Measurements from ENCODE around the gene KRTAP5-2. TPM values are rescaled to one million over a fixed set of nuclear protein-coding genes. Genes with fewer than 3 reads are reported as not detected.

The KRTAP5-2 gene
- total RNA-seq, 4 donors from 2014 or later: not detected

DNA sequence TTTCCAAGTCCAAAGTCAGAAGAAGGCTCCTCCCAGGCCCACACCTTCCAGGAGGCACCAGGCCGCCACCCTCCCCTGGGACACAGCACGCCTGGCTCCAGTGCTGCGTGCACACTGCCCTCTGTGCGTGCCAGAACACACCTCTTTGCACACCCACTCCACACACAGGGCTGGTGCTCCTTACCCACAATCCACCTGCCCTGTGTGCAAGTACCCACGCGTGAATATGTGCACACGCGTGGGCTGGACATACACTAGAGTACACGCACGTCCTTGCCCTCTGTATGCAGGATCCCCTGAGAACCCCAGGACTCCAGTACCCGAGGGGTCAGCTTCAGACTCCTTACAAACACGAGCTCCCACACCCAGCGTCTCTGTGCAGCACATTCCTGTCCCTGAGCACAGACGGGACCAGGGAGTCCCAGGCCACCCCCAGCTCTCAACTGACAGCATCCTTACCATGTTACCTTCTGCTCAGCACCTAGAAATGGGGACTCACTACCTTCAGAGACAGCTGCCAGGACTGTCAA lies 28.8 kb downstream of the KRTAP5-2 start:
- Histone ChIP-seq H3K4me1 (peaks cover 0 to 83% (median 37%) of the 10 kb centered on the region in 3 donors), H3K9me3 (no peaks in the 10 kb centered on the region), H3K27ac (peak overlapping the region in 3 of 4 donors; percentile 81 to 88 (median 86)), H3K4me3 (no peak overlapping the region), H3K27me3 (peaks cover 15% of the 10 kb centered on the region), H3K36me3 (peaks cover 0 to 6% of the 10 kb centered on the region in 2 donors)
- TF ChIP-seq POLR2AphosphoS5 (IDR thresholded peaks at IDR 0.05) (no peak), POLR2A (IDR thresholded peaks at IDR 0.05) (no peak)
- 34 to 39% methylated on average over 5 of the region's 14 CpGs for WGBS, 2 donors (ENCODE audit: low coverage in 1 of 2)
- ATAC-seq: no peak

DNA sequence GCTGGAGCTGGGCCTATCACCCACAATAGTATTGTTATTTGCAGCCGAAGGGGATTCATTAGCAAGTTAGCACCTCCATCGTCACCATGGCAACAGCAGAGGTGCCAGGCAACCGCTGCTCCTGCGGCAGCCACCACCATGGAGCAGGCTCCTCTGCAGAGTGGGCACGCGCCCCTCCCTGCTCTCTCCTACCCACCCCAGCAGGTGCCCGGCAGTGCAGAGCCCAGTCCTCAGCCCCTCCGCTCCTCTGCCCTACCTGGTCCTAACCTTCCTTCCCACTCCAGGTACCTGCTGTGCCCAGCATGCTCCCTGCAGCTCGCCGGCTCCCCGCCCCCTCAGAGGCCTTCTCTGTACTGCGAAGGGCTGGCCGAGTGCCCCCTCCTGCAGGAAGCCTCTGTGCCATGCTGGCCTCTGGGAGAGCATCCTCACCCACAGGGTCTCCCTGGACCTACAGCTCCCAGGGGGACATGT lies 29.6 kb downstream of the KRTAP5-2 start:
- no peak for ATAC-seq
- H3K4me3 ChIP-seq: no peak overlapping the region
- no peaks in the 10 kb centered on the region for H3K9me3 ChIP-seq
- peaks cover 0 to 11% of the 10 kb centered on the region in 2 donors for H3K36me3 ChIP-seq
- peaks cover 11% of the 10 kb centered on the region for H3K27me3 ChIP-seq
- TF ChIP-seq, protein P1, sequence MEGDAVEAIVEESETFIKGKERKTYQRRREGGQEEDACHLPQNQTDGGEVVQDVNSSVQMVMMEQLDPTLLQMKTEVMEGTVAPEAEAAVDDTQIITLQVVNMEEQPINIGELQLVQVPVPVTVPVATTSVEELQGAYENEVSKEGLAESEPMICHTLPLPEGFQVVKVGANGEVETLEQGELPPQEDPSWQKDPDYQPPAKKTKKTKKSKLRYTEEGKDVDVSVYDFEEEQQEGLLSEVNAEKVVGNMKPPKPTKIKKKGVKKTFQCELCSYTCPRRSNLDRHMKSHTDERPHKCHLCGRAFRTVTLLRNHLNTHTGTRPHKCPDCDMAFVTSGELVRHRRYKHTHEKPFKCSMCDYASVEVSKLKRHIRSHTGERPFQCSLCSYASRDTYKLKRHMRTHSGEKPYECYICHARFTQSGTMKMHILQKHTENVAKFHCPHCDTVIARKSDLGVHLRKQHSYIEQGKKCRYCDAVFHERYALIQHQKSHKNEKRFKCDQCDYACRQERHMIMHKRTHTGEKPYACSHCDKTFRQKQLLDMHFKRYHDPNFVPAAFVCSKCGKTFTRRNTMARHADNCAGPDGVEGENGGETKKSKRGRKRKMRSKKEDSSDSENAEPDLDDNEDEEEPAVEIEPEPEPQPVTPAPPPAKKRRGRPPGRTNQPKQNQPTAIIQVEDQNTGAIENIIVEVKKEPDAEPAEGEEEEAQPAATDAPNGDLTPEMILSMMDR (IDR thresholded peaks at IDR 0.05): no peak
- TF ChIP-seq POLR2A (IDR thresholded peaks at IDR 0.05) (no peak), EP300 (IDR thresholded peaks at IDR 0.05) (no peak), POLR2AphosphoS5 (IDR thresholded peaks at IDR 0.05) (no peak)
- 48% methylated on average over 6 of the region's 13 CpGs; no CpG with 5 or more reads in 1 of the 2 donors for WGBS, 2 donors (ENCODE audit: low coverage in 1 of 2)
- peaks cover 0 to 82% (median 32%) of the 10 kb centered on the region in 3 donors for H3K4me1 ChIP-seq
- H3K27ac ChIP-seq: peak overlapping the region in 1 of 4 donors; percentile 88

DNA sequence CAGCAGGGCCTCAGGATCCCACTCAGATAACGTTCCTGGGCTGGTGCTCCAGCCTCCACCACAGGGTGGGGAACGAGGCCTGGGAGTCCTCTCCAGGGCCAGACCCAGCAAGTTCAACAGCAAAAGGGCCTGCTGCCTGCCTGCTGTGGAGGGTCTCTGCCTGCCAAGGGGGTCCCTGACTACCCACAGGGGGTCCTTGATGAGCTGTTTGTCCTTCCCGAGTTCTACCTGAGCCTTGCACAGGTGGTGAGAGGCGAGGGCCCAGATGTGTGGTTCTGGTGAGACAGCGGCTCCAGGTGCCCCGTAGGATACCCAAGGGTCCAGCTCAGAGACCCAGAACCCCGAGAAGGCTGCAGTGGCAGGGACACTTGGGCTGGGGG lies 30.4 kb downstream of the KRTAP5-2 start:
- Histone ChIP-seq H3K27me3 (peaks cover 4% of the 10 kb centered on the region), H3K27ac (peak overlapping the region in 2 of 4 donors; percentile 10 to 88), H3K9me3 (no peaks in the 10 kb centered on the region), H3K4me3 (no peak overlapping the region), H3K4me1 (peaks cover 0 to 78% (median 25%) of the 10 kb centered on the region in 3 donors), H3K36me3 (peaks cover 0 to 18% of the 10 kb centered on the region in 2 donors)
- WGBS, 2 donors (ENCODE audit: low coverage in 1 of 2): 60% methylated on average over 2 of the region's 7 CpGs; no CpG with 5 or more reads in 1 of the 2 donors
- no peak for ATAC-seq
- TF ChIP-seq, protein P1 (IDR thresholded peaks at IDR 0.05): no peak
- no peak for TF ChIP-seq POLR2AphosphoS5 (IDR thresholded peaks at IDR 0.05)
- TF ChIP-seq EP300 (IDR thresholded peaks at IDR 0.05): no peak
- no peak for TF ChIP-seq POLR2A (IDR thresholded peaks at IDR 0.05)

DNA sequence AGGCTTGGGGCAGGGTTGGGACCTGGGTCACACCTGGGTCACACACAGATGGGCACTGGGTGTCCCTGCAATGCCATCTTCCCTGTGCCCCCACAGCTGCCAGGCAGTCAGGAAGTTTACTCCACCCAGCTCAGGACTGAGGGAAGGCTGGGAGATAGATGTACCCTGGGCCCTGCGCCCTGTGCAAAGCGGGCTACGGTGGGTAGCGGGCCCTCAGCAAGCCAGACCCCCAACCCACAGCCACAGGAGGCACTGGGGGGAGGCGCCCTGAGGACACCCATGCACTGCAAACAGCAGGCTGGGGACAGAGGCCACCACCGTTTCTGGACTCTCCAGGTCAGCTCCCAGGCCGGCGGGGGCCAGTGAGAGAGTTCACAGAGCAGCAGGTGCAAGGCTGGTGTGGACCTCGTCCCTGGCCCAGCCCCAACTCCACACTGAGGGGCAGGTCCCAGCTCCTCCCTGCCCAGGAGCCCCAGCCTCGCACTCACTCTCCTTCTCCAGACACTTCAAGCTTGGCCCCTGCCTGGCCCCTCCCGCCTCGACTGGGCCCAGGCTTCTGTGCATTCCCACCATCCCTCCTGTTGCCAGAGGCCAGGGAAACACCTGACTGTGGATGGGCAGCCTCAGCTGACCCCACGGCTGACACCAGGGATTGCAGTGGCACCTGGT lies 30.9 kb downstream of the KRTAP5-2 start:
- no peaks in the 10 kb centered on the region for H3K9me3 ChIP-seq
- TF ChIP-seq, protein P1 (IDR thresholded peaks at IDR 0.05): no peak
- peaks cover 0 to 23% of the 10 kb centered on the region in 2 donors for H3K36me3 ChIP-seq
- H3K27ac ChIP-seq: peak overlapping the region in 2 of 4 donors; percentile 10 to 88
- no peak for ATAC-seq
- no peaks in the 10 kb centered on the region for H3K27me3 ChIP-seq
- WGBS, 2 donors (ENCODE audit: low coverage in 1 of 2): no CpG with 5 or more reads among the region's 13 CpGs
- no peak overlapping the region for H3K4me3 ChIP-seq
- H3K4me1 ChIP-seq: peaks cover 0 to 73% (median 24%) of the 10 kb centered on the region in 3 donors

DNA sequence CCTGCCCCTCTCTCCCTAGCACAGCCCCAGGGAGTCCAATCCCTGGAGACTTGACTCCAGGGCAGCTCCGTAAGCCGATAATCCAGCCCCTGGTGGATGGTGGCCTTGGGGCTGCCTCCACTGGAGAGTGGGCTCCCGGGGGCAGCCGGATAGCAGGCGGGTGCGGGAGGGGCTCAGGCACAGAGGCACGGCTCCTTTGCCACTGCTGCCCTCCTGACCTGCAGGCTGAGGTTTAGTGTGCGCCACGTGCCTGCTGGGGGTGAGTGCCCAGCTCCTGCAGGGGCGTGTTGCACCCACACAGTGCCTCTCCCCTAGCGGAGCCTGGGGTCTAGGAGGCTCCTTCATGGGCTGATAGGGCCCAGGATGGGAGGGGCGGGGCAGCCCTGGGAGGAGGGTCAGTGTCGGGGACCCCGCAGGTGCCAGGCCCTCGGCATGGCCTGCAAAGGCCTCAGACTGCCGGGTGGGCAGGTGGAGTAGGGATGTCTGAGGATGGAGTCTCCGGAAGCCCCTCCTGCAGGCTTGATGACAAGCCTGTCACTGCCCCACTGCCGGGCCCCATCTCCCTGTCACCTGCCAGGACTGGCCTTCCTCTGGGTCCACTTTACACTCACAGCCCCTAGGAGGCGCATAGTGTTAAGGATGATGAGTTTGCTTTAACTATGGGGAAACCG lies 31.6 kb downstream of the KRTAP5-2 start:
- no peak for ATAC-seq
- H3K27me3 ChIP-seq: no peaks in the 10 kb centered on the region
- no peak overlapping the region for H3K4me3 ChIP-seq
- WGBS, 2 donors (ENCODE audit: low coverage in 1 of 2): no CpG with 5 or more reads among the region's 20 CpGs
- TF ChIP-seq POLR2AphosphoS5 (IDR thresholded peaks at IDR 0.05): no peak
- no peak for TF ChIP-seq POLR2A (IDR thresholded peaks at IDR 0.05)
- TF ChIP-seq, protein P1 (IDR thresholded peaks at IDR 0.05): no peak
- peaks cover 0 to 72% (median 24%) of the 10 kb centered on the region in 3 donors for H3K4me1 ChIP-seq
- H3K9me3 ChIP-seq: no peaks in the 10 kb centered on the region
- peak overlapping the region in 1 of 4 donors; percentile 88 for H3K27ac ChIP-seq
- H3K36me3 ChIP-seq: peaks cover 0 to 28% of the 10 kb centered on the region in 2 donors
